SH-SY5Y (cell line): Measurements from ENCODE around the gene CA10.

ENCODE experiments used
- GATA2 ChIP-seq: IDR thresholded peaks from 2 replicates; pipeline ENCODE4 v1.6.1; 2011; ENCODE audit warnings: mild to moderate bottlenecking, low read depth, low read length
- GATA3 ChIP-seq: IDR thresholded peaks from 2 replicates; pipeline ENCODE4 v1.6.1; 2011; ENCODE audit warnings: low read depth, mild to moderate bottlenecking, low read length, moderate library complexity

DNA sequence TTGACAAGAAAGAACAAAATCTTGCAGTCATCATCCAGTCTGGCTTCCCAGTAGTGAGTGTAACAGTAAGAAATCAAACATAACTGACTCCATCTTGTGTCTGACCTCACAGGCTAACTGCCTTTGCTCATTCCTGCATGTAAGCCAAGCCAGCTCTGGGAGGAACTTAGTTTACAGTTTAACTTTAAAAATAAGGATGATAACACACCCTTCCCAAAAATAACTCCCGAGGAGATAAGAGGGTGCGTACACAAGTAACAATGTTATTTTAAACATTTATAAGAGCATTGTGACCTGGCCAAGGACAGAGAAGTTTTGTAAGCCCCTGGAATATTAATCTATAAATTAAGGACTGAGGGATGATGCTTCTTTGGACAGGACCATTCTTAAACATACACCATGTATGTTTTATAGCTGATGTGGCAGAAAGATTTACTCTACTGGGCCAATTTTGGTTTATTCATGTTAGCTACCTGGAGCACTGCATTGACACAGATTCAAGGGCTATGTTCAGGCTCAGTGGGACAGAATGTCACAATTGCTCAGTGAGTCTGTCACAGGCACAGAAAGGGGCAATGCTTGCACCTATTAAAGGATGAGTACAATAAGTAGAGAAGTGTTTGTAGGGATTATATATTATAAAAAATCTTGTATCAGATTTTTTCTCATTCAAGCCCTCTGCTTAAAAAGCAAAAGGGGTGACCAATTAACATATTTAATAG, 554.1 kb downstream of the CA10 start:
- TF ChIP-seq GATA2 (no peak), GATA3 (no peak)
